HG02884 (cell line): ENCODE data around the gene CCL2.
"Not testable (repeated sequence)": the region's sequence is repeated elsewhere in the genome, so short reads cannot be mapped to it uniquely, and the experiment has no call there.

Experiments used
- ATAC-seq: cut with Tn5 transposase; IDR thresholded peaks from one replicate; pipeline ENCODE4 v1.9.1; 2021; ENCODE audit warnings: mild to moderate bottlenecking, moderate library complexity; ENCODE audit not compliant: unreplicated experiment

CCL2 gene

DNA sequence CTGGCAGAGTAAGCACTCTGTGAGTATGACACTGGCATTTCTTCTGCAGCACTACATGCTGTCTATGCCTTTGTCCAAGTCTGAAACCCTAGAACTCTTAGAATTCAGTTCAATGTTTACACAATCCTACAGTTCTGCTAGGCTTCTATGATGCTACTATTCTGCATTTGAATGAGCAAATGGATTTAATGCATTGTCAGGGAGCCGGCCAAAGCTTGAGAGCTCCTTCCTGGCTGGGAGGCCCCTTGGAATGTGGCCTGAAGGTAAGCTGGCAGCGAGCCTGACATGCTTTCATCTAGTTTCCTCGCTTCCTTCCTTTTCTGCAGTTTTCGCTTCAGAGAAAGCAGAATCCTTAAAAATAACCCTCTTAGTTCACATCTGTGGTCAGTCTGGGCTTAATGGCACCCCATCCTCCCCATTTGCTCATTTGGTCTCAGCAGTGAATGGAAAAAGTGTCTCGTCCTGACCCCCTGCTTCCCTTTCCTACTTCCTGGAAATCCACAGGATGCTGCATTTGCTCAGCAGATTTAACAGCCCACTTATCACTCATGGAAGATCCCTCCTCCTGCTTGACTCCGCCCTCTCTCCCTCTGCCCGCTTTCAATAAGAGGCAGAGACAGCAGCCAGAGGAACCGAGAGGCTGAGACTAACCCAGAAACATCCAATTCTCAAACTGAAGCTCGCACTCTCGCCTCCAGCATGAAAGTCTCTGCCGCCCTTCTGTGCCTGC, at the start of gene CCL2:
CCL2 (plus strand) TSS at position 635 of the 730 bp plus-strand sequence; CDS start at position 700, 65 bp downstream.
- no peak for ATAC-seq

DNA sequence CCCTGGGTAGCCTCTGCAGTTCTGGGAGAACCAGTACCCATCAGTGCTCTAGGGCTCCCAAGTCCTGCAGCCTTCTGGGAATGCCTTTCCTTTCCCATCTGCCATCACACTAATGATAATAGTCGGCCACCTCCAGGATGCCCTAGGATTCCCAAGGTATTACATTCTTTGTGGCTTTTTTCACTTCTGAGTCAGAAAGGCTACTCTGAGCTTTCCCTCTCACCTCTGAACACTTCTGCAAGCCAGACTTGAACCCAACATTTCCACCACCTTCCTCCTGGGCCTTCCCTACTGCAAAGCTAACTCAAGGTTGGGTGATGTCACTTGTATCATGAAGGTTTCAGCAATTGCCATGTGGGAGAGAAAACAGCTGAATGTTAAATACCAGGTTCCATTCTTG, 49.7 kb upstream of the CCL2 start:
- no peak for ATAC-seq

DNA sequence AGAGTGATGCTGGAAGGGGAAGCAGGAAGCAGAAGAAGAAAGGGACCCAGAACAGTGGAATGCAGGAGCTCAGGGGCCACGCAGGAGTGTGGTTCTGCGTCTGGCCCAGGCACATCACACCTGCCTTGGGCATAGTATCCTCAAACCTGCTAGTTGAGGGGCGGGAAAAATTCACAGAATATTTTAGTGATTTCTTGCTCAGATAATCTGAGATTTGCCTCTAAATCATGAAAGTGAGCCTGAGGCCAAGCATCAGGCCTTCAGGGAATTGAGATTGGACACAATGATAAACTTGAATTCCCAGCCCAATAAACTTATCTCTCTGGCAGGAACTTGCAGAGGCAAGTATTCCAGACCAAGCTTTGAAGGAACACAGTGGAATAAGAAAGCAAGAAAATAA, 48.5 kb upstream of the CCL2 start:
- no peak for ATAC-seq

DNA sequence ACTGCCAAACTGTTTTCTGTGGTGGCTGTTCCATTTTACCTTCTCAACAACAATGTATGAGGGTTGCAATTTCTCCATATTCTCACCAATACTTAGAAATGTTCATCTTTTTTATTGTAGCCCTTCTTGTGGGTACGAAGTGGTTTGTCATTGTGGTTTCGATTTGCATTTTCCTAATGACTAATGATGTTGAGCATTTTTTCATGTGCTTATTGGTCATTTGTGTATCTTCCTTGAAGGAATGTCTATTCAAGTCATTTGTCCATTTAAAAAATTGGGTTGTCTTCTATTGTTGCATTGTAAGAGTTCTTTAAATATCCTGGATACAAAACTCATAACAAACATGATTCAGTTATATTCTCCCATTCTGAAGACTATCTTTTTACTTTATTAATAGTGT, 47.5 kb upstream of the CCL2 start:
- no peak for ATAC-seq

DNA sequence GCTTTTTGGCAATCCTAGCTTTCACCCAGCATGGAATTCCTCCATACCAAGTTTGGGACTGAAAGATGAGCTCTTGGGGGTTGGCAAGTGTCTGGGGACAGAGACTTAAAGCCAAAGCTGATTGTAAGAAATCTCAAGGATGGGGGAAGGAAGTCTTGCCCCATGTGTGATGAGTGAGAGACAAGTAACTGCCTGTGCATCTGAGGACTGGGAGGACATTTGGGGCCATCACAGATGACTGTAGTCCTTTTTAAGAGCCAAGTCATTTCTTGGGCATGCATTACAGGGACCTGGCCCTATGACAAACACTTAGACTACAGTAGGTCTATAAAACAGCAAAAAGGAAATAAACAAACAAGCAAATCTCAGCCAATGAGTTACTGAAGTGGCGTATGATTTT, 36.3 kb upstream of the CCL2 start:
- ATAC-seq, result no peak

DNA sequence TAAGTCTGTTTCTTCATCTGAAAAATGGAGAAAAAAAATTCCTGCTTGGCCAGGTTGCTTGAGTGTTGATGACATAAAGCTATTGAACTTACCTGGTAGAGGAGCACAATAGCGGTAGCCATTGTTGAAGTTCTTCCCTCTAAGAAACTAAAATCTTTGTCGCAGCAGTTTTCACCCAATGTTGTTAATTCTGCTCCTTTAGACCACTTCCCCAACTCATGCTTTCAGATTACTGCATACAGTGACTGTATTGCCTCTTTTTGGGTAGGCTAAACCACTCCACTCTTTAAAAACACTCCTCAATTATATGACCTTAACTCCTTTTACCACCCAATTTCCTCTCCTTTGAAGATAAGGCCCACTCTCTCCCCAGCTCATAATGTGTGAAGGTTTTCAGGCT, 35.7 kb upstream of the CCL2 start:
- no peak for ATAC-seq

DNA sequence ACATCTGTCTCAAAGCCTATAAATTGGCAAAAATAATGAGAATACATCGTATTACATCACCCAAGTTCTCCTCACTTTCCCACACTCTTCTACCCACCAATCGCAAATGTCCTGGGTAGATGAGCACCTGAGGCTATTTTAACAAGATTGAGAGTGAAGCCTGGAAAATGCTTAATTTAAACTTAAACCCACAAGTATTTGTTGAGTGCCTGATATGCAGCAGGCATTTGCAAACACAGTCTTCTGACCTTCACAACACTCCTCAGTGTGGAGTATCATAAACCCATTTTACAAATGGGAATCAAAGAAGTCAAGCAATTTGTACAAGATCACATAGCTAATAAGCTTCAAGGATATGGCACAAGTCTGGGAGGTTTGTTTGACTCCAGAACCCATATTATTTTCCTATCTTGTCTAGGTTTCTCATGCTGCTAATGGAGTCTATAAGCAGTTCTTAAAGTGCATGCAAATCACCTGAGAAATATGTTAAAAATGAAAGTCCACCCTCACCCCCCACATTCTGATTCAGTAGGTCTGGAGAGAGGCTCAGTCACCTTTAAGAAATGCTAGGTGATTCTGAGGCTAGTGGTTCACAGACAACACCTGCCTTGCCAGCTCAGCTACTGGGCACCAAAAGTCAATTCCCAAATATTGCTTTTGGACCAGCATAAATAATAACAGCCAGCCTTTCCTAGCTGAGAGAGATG, 34.9 kb upstream of the CCL2 start:
- ATAC-seq, result no peak

DNA sequence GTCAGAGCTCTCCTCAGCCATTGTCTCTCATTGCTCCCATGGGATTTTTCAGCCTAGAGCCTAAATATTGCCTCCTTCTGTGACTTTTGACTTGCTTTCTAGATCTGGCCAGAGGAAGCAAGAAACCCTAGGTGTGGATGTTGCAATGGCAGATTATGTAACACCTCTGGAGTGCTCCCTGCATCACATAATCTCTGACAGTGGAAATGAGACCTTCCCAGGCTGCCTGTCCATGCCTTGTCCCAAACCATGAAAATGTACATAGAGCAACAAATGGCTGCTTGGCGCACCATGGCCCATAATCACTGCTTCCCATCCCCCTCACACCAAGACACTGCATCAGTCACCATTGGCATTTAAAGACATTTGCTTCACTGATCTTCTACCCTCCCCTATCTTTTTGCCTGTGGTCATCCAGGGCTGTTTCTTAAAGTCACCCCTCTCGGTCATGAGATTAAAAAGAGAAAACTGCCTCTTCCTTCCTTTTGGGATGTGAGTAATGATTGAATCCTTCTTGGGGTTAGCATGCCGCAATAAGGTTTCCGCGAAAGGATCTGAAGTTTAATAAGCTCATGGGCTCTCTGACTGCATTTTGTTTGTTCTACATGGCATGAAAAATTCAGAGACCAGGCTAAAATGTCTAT, 34.2 kb upstream of the CCL2 start:
- ATAC-seq, result no peak

DNA sequence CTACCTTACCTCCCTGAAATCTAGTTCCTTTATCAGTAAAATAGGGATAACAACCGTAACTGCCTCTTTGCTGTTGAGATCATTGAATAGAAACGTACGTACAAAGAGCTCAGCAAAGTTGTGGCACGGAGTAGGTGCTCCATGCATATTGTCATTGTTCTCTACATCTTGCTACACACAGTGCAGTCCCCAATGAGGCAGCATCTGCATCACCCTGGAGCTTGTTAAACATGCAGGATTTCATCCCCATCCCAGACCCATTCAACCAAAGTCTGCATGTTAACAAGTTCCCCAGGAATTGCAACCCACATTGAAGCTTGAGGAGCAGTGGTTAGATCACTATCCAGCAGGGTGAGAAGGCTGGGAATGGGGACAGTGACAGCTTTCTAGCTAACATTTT, 33.7 kb upstream of the CCL2 start:
- ATAC-seq, result no peak

DNA sequence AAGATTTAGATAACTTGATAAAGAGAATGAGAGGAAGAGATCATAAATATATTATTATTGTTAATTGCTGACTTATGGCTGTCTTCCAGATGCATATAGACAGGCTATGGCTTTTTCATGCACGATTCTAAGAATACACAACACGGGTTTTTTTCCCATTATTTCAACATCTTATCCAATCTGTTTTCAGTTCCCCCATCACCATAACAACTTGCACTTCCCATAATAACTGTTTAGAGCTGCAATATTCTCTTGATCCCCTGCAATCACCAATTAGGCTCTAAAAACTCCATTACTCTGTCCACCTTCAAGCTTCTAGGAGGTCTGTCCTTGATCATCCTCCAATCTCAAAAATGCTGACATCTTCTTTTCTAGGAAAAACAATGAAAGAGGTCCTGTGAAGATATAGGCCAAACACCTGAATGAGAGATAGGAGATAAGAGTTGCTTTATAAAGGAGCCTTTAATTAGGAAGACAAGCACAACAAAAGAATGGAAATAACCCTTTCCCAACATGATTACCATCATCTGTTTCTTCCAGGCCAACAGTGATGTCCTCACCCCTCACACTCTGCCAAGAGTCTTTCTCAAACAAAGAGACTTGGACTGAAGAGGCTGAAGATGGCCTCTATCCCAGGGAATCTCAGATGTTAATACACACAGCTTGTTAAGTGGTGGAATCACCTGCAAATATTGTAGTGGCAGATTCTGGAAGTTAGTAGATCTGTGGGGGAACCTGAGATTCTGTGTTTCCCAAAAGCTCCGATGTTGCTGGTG, 32.2 kb upstream of the CCL2 start:
- ATAC-seq, result no peak

DNA sequence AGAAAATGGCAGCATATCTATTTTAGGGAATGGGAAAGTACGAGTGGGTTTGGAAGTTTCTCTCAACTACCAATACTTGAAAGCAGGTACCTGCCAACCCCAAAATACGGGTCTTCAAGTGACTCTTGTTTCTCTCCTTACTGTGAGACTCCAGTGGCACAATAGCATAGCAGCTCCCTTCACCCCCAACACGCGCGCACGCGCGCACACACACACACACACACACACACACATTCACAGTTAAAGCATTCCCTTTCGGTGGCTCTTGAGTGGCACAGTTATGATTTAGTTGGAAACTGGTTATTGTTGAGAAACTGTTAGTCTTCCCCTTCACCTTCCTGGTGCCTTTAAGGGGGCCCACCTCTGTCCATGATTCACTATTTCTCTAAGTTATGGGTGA, 30.0 kb upstream of the CCL2 start:
- no peak for ATAC-seq

DNA sequence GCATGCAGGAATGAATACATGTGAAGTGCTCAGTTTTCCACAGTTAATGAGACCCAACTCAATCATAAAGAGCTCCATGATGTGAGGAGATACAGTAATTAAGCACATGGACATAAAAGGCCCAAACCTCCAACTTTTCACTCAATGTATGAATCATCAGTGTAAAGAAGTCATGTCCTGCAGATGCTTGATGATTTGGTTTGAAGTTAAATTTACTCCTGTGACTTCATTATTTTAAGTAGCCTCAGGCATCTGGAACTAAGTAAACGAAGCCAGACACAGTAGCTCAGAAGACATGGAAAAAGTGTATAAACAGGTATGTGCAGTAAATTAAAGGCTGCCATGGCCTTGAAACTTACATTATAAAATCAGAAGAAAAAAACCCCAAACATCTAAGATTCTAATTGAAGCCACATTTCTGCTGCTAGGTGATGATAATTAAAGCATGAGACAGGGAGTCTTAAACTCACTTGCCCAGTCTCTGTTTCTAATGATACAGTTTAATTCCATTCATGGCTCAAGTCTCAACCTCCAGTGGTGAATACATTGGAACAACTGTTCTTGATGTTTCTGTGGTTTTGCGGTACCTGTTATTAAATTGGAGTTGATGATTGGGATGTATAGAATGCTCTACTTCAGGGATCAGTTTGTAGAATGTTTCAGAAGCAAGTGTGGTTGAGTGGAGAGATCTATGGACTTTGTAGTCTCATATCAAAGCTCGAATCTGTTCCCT, 28.9 kb upstream of the CCL2 start:
- ATAC-seq, result no peak

DNA sequence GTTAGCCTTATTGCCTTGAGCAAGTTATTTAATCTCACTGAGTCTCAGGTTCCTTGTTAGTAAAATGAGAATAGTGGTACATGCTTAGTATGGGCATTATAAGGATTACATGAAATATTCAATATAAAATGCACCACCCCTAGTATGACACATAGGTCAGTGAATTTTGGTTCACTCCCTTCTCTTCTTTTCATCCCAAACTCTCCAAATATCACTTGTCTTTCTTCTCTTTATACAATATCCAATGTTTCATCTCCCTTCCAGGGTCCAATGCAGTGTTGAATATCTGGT, 28.4 kb upstream of the CCL2 start:
- ATAC-seq, result no peak

DNA sequence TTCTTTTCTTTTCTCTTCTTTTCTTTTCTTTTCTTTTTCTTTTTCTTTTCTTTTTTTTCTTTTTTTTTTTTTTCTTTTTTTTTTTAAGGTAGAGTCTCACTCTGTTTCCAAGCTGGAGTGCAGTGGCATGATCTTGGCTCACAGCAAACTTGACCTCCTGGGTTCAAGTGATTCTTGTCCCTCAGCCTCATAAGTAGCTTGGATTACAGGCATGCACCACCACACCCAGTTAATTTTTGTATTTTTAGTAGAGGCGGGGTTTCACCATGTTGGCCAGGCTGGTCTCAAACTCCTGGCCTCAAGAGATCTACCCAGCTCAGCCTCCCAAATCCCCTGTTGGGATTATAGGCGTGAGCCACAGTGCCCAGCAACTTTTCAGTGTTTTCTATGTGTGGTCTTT, 27.8 kb upstream of the CCL2 start:
- not testable (repeated sequence) for ATAC-seq

DNA sequence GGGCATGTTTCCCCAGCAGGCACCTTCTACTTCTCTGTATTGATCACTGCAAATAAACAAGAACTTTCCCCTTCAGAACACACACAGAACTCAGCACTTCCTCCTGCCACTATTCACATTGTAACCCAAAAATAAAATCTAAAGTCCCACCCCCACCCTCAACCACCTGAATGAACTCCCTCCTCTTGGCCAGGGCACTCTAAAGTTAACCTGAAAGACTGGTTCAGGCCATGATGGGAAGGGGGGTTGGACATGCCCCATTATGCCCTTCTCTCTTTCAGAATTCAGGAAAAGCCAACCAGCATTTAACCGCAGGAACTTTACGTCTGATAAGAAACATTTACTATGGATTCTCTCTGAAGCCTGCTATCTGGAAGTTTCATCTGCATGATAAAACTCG, 27.4 kb upstream of the CCL2 start:
- no peak for ATAC-seq

DNA sequence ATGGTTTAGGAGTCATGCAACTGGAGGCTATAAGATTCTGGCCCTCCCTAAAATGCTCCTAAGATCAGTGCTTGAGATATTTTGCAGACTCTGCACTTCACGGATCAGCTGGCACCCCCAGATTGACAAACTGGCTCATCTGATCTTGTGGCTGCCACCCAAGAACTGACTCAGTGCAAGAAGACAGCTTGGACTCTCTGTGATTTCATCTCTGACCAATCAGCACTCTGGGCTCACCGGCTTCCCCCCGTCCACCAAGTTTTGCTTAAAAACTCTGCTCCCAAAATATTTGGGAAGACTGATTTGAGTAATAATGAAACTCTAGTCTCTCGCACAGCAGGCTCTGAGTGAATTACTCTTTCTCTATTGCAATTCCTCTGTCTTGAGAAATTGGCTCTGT, 26.3 kb upstream of the CCL2 start:
- no peak for ATAC-seq

DNA sequence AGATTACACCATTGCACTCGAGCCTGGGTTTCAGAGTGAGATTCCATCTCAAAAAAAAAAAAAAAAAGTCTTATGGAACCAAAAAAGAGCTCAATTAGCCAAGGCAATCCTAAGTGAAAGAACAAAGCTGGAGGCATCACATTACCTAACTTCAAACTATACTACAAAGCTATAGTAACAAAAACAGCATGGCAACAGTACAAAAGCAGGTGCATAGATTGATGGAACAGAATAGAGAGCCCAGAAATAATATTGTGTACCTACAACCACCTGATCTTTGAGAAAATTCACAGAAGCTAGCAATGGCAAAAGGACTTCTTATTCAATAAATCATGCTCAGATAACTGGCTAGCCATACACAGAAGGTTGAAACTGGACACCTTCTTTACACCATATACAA, 24.7 kb upstream of the CCL2 start:
- ATAC-seq, result no peak

DNA sequence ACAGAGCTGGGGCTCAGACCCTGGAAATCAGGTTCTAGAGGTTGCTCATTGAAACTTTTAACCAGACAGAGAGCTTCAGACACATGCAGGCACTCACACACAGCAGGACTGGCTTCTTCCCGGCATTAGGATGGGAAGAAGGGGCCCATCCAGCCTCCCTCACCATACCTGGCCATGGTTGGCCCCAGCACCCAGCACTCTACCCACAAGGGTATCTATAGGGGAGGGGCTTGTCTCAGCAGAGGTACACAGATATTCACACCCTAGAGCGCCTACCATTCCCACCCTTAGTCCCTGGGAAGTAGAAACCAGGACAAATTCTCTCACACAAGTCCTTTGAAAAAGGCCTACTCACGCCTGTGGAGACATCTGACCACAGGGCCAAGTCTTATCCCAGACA, 20.5 kb upstream of the CCL2 start:
- ATAC-seq, result no peak

DNA sequence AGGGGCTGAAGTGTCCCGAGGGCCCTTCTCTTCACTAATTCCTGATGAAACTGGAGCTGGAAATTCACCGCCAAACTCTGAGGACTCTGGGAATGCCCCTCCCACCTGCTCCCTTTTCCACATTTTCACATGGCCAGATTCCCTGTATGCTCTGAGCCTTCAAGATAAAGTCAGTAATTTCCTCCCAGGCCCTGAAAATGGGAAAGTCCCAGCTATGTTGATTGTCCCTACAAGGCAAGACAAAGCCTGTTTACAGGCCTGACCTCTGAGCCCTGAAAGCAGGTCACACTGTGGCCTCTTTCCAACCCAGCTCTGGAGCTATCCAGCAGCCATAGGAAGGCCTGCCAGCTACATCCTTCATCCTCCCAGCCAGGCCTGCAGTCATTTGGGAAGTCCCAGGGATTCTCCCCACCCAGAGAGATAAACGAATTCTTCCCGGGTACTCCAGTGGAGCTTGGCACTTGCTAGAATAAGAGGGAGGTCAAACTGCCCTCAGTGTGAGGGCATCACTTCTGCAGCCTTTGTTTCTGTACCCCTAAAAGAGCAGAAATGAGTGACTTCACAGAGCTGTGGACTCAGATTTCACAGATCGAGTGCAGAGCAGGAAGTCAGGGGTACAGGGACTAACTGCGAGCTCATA, 19.6 kb upstream of the CCL2 start:
- ATAC-seq, result no peak

DNA sequence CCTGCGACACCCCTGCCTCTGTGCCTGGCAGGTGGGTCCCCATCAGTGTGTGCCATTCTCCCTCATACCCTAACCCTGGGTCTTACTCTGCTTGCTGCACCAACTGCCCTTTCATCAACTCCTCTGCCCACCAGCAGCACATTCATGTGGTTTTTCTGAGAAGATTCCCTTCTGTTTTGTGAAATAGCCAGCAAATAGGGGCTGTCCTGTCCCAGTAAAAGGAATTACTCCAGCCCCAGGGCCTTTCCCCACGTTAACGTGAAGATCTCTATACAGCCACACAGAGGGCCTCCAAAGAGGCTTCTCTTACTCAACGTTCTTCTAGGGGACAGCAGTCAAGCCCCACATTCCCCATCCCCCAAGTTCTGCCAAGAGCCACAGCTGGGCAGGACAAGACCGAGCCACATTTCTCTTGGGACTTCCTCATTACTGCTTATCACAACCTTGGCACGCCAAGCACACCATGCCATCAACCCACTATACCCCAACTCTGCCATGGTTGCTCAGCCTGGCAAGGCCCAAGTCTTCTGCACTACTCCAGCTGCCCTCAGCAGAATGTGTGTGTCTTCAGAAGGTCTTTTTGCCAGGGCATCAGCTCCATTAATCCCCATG, 18.7 kb upstream of the CCL2 start:
- no peak for ATAC-seq
